ENCODE results near the gene APBB2. TPM values are rescaled to one million over a fixed set of nuclear protein-coding genes. Genes with fewer than 3 reads are reported as not detected.

Gene APBB2
- total RNA-seq, 4 donors from 2014 or later: 66.3 to 133 (median 90.2) TPM

DNA sequence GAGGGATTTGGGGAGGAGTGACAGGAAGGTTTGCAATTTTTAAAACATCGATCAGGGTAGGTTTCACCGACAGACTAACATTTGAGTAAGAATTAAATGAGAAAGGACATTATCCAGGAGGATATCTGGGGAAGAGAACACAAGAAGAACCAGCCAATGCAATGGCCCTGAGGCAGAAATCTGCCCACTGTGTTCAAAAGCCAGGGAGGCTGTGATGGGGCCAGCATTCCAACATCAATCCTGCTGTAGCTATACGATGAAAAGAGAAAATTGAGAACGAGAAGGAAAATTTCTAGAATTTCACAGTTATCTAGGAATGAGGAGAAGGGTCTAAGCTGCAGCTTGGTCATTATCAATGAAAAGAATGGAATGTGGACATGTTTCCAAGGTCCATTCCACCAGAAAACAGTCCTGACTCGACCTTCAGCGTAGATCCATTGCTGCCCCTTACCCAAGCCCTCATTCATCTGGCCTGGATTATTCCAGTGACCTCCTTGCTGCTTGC, 84.4 kb downstream of the APBB2 start:
- Histone ChIP-seq H3K4me1 (peaks cover 6 to 49% (median 7%) of the 10 kb centered on the region in 3 donors), H3K27ac (no peak overlapping the region), H3K4me3 (no peak overlapping the region), H3K27me3 (no peaks in the 10 kb centered on the region), H3K9me3 (no peaks in the 10 kb centered on the region), H3K36me3 (no peaks in the 10 kb centered on the region)
- no peak for ATAC-seq
- 81 to 93% methylated on average over 6 of the region's 6 CpGs for WGBS, 2 donors (ENCODE audit: low coverage in 1 of 2)
- no peak for TF ChIP-seq POLR2A (IDR thresholded peaks at IDR 0.05)
- no peak for TF ChIP-seq POLR2AphosphoS5 (IDR thresholded peaks at IDR 0.05)
- TF ChIP-seq, protein P1, sequence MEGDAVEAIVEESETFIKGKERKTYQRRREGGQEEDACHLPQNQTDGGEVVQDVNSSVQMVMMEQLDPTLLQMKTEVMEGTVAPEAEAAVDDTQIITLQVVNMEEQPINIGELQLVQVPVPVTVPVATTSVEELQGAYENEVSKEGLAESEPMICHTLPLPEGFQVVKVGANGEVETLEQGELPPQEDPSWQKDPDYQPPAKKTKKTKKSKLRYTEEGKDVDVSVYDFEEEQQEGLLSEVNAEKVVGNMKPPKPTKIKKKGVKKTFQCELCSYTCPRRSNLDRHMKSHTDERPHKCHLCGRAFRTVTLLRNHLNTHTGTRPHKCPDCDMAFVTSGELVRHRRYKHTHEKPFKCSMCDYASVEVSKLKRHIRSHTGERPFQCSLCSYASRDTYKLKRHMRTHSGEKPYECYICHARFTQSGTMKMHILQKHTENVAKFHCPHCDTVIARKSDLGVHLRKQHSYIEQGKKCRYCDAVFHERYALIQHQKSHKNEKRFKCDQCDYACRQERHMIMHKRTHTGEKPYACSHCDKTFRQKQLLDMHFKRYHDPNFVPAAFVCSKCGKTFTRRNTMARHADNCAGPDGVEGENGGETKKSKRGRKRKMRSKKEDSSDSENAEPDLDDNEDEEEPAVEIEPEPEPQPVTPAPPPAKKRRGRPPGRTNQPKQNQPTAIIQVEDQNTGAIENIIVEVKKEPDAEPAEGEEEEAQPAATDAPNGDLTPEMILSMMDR (IDR thresholded peaks at IDR 0.05): no peak
- no peak for TF ChIP-seq EP300 (IDR thresholded peaks at IDR 0.05)

DNA sequence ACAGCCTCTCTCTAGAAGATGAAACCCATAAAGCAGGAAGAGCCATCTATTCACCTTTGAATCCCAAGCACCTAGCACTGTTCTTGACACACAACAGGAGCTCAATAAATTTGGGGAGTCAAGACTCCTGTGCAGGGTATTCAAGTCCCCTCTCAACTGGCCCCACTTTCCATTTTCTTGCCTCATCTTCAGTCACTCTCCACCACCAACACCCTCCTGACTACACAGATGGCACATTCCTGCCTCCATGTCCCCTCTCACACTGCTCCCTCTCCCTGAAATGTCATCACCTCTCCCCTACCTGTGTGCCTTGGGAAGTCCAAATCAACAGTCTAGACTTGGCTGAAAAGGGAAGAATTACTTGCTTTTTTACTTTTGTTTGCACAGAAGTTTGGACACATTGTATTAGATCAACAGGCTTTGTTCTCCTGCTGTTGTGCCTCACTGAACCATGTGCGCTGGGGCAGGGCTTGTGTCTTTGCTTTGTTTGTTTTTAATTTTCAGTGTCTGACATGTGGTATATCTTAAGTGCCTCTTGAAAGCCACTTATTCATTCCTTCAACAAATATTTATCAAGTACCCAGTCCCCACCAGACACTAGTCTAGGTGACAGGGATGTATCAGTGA, 85.1 kb downstream of the APBB2 start:
- no peaks in the 10 kb centered on the region for H3K9me3 ChIP-seq
- no peaks in the 10 kb centered on the region for H3K36me3 ChIP-seq
- no peak for ATAC-seq
- no peak overlapping the region for H3K27ac ChIP-seq
- TF ChIP-seq POLR2AphosphoS5 (IDR thresholded peaks at IDR 0.05) (no peak), POLR2A (IDR thresholded peaks at IDR 0.05) (no peak), EP300 (IDR thresholded peaks at IDR 0.05) (no peak)
- TF ChIP-seq, protein P1 (IDR thresholded peaks at IDR 0.05): no peak
- 82 to 100% methylated on average over 1 of the region's 1 CpG for WGBS, 2 donors (ENCODE audit: low coverage in 1 of 2)
- H3K4me3 ChIP-seq: no peak overlapping the region
- no peaks in the 10 kb centered on the region for H3K27me3 ChIP-seq
- H3K4me1 ChIP-seq: peaks cover 6 to 49% (median 6%) of the 10 kb centered on the region in 3 donors

DNA sequence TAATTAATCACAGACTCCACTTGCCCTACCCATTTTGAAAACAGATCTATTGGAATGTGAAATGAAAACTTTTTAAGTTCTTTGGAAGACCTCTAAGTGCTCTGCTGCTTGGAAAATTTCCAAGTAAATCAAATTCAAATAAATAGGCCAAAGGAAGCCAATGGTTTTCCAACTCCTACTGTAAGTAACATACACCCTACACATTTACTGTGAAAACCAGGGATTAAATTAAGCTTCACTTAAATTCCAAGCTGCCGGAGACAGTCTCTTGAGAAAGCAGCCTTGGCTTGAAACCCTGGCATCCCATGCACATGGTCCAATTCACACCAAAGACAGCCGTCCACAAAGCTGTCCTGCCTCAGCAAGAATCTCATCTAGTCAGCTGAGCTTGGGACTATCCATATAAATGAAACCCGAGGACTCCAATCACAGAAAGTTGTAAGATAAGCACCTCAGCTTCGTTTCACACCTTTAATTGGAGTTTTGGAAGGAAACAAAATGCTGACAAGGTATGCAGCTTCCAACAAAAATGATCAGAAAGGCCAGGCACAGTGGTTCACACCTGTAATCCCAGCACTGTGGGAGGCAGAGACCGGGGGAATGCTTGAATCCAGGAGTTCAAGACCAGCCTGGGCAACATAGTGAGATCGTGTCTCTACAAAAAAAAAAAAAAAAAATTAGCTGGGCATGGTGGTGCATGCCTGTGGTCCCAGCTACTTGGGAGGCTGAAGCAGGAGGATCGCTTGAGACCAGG, 88.6 kb downstream of the APBB2 start:
- H3K9me3 ChIP-seq: no peaks in the 10 kb centered on the region
- peaks cover 0 to 48% (median 6%) of the 10 kb centered on the region in 3 donors for H3K4me1 ChIP-seq
- H3K36me3 ChIP-seq: no peaks in the 10 kb centered on the region
- ATAC-seq: no peak
- no peak overlapping the region for H3K4me3 ChIP-seq
- 29 to 70% methylated on average over 4 to 6 of the region's 7 CpGs for WGBS, 2 donors (ENCODE audit: low coverage in 1 of 2)
- H3K27me3 ChIP-seq: no peaks in the 10 kb centered on the region
- H3K27ac ChIP-seq: no peak overlapping the region
- no peak for TF ChIP-seq EP300 (IDR thresholded peaks at IDR 0.05)
- TF ChIP-seq POLR2AphosphoS5 (IDR thresholded peaks at IDR 0.05): no peak
- TF ChIP-seq, protein P1 (IDR thresholded peaks at IDR 0.05): no peak
- no peak for TF ChIP-seq POLR2A (IDR thresholded peaks at IDR 0.05)

DNA sequence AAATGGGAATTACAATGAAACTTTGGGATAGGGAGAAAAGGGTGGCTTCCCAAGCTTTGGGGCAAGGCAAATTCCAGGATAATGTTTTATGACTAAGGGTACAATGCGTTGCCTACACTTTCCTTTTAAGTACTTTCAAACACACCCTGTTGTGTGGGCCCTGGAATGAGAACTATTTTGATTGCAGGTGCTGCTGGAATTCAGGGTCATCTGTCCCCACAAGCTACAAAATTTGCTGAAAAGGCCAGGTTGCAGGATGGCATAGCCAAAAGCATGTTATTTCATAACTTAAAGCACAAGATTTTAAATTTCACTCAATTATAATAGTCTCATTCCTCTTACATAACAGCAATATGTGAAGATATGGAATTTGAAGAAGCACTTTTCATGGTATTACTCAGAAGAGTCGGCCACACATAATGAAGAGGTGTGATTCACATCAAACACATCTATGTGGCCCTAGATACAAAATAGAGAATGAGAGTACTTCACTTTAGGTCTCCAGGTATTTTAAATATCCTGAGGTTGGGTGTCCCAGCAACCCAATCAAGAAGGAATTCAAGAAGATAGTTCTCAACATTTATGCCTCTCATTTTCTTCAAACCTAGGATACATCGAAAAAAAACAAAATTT, 89.3 kb downstream of the APBB2 start:
- 68 to 87% methylated on average over 3 of the region's 3 CpGs for WGBS, 2 donors (ENCODE audit: low coverage in 1 of 2)
- no peaks in the 10 kb centered on the region for H3K36me3 ChIP-seq
- no peak overlapping the region for H3K4me3 ChIP-seq
- H3K4me1 ChIP-seq: peaks cover 0 to 49% (median 7%) of the 10 kb centered on the region in 3 donors
- no peak for ATAC-seq
- no peak for TF ChIP-seq EP300 (IDR thresholded peaks at IDR 0.05)
- TF ChIP-seq POLR2A (IDR thresholded peaks at IDR 0.05): no peak
- TF ChIP-seq, protein P1 (IDR thresholded peaks at IDR 0.05): no peak
- TF ChIP-seq POLR2AphosphoS5 (IDR thresholded peaks at IDR 0.05): no peak
- H3K27ac ChIP-seq: no peak overlapping the region
- H3K9me3 ChIP-seq: no peaks in the 10 kb centered on the region
- H3K27me3 ChIP-seq: no peaks in the 10 kb centered on the region

All from gastroesophageal sphincter (tissue), 4 donors.